GM18502 (cell line): ENCODE results near the gene ESX1.
"Not testable (repeated sequence)": the region's sequence is repeated elsewhere in the genome, so short reads cannot be mapped to it uniquely, and the experiment has no call there.

ENCODE experiments used
- ATAC-seq: cut with Tn5 transposase; IDR thresholded peaks from one replicate; pipeline ENCODE4 v1.9.1; 2021; ENCODE audit warnings: mild to moderate bottlenecking; ENCODE audit not compliant: unreplicated experiment, poor library complexity

The ESX1 gene

GRCh38 chrX:104254442-104255115 lies at the start of gene ESX1:
ESX1 (minus strand) TSS chrX:104254933; CDS start chrX:104254849, 84 bp downstream.
- ATAC-seq: no peak

GRCh38 chrX:104295636-104296035 lies 40.9 kb upstream of the ESX1 start:
- ATAC-seq: no peak

- no peak for ATAC-seq
Measured at GRCh38 chrX:104288961-104289360, 34.2 kb upstream of the ESX1 start.

GRCh38 chrX:104288269-104288668 lies 33.5 kb upstream of the ESX1 start:
- ATAC-seq: no peak

GRCh38 chrX:104285201-104285600 lies 30.5 kb upstream of the ESX1 start:
- no peak for ATAC-seq

- no peak for ATAC-seq
Measured at GRCh38 chrX:104284507-104284906, 29.8 kb upstream of the ESX1 start.

DNA sequence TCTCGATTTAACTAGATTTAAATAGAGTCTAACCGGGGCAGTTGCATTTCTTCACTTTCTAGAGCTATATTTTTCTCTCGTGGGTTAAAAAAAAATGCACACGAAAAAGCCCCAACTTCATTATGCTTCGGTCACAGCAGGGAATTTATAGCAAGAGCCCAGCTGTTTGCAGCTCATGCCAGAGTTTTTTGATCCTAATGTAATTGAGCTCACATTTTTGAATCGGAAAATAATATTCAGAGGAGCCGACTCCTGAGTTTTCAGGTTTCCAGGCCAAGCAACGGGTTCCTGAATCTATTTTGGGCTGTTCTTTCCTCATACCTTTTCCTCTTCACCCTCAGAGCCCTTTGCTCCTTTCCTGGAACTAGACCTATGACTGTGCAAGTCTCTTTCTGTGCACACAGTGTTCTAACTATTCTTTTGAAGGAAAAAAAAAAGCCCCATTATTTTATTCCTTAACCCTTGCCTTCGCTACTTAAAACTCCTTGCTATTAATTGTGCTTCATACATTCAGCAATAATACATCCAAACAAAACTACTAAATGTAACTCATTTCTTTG lies 27.5 kb upstream of the ESX1 start:
- no peak for ATAC-seq

GRCh38 chrX:104281564-104281963 lies 26.8 kb upstream of the ESX1 start:
- no peak for ATAC-seq

- no peak for ATAC-seq
Measured at GRCh38 chrX:104280609-104281008, 25.9 kb upstream of the ESX1 start.

- no peak for ATAC-seq
Measured at GRCh38 chrX:104270916-104271512, 16.3 kb upstream of the ESX1 start.

- no peak for ATAC-seq
Measured at GRCh38 chrX:104270212-104270611, 15.5 kb upstream of the ESX1 start.

DNA sequence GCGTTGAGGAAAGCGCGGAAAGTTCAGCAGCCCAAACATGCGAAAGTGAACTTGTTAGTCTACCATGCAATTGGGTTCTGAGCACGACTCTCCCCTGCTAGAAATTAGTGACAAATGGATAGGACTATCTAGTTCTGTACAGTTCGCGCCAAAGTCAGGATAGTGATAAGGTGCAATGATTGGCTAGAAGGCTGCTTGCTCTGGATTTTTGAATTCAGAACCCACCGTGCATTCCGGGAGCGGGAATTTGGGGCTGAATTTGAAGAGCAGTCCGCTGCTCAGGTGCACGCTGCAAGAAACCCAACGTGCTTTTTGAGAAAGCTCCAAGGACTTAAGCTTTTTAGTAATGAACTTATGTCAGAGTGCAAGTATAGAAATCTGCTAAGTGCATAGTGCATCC lies 732 bp upstream of the ESX1 start:
- no peak for ATAC-seq

GRCh38 chrX:104253567-104254441 lies 929 bp downstream of the ESX1 start:
- ATAC-seq: no peak

DNA sequence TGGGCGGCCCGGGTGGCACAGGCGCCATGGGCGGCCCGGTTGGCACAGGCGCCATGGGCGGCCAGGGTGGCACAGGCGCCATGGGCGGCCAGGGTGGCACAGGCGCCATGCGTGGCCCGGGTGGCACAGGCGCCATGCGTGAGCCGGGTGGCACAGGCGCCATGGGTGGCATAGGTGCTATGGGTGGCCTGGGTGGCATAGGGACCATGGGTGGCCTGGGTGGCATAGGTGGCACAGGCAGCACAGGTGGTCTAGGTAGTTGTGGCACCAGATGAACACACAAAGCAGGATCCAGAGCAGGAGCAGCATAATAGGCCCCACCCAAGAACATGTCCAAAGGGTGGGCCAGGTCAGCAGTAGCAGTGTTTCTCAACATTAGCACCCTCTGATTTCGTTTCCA lies 4.3 kb downstream of the ESX1 start:
- ATAC-seq: no peak

- not testable (repeated sequence) for ATAC-seq
Measured at GRCh38 chrX:104230060-104230459, 24.7 kb downstream of the ESX1 start.

- no peak for ATAC-seq
Measured at GRCh38 chrX:104211187-104211586, 43.5 kb downstream of the ESX1 start.

- ATAC-seq: no peak
Measured at GRCh38 chrX:104205548-104205947, 49.2 kb downstream of the ESX1 start.
